H9 (cell line): ENCODE data around the gene CRIP2. TPM values are rescaled to one million over a fixed set of nuclear protein-coding genes. Genes with fewer than 3 reads are reported as not detected.

Experiments used
- DNase-seq: peaks from one replicate; pipeline ENCODE4 v3.0.0-alpha.2; 2017
- H2AFZ ChIP-seq: one replicate; pipeline ENCODE4 v1.6.1; 2013; ENCODE audit warnings: mild to moderate bottlenecking, low read length, control low read depth, moderate library complexity
- H2AK5ac ChIP-seq: 2 replicates; pipeline ENCODE4 v1.6.1; 2013; ENCODE audit warnings: low read length, control low read depth, mixed read lengths; ENCODE audit not compliant: insufficient read length
- H2BK120ac ChIP-seq: one replicate; pipeline ENCODE4 v1.6.1; 2013; ENCODE audit warnings: low read depth, mild to moderate bottlenecking, low read length, control low read depth, inconsistent platforms; ENCODE audit not compliant: poor library complexity, severe bottlenecking
- H2BK12ac ChIP-seq: 2 replicates; pipeline ENCODE4 v1.6.1; 2013; ENCODE audit warnings: low read length, control low read depth, mixed read lengths, low read depth; ENCODE audit not compliant: insufficient read length
- H2BK15ac ChIP-seq: 2 replicates; pipeline ENCODE4 v1.6.1; 2013; ENCODE audit warnings: low read depth, low read length, control low read depth
- H2BK20ac ChIP-seq: one replicate; pipeline ENCODE4 v1.6.1; 2013; ENCODE audit warnings: low read depth, mild to moderate bottlenecking, low read length, control low read depth, inconsistent platforms; ENCODE audit not compliant: poor library complexity, severe bottlenecking
- H2BK5ac ChIP-seq: 2 replicates; pipeline ENCODE4 v1.6.1; 2013; ENCODE audit warnings: low read length, control low read depth, mixed read lengths; ENCODE audit not compliant: insufficient read length
- H3K14ac ChIP-seq: 2 replicates; pipeline ENCODE4 v1.6.1; 2013; ENCODE audit warnings: low read length, control low read depth; ENCODE audit not compliant: insufficient read depth
- H3K18ac ChIP-seq: 2 replicates; pipeline ENCODE4 v1.6.1; 2013; ENCODE audit warnings: low read depth, mild to moderate bottlenecking, mixed read lengths, low read length, control low read depth; ENCODE audit not compliant: insufficient read length
- H3K23ac ChIP-seq: 2 replicates; pipeline ENCODE4 v1.6.1; 2013; ENCODE audit warnings: low read length, control low read depth, mixed read lengths, low read depth; ENCODE audit not compliant: insufficient read length
- H3K23me2 ChIP-seq: 2 replicates; pipeline ENCODE4 v1.6.1; 2013; ENCODE audit warnings: low read depth, mild to moderate bottlenecking, mixed read lengths, low read length, control low read depth; ENCODE audit not compliant: insufficient read length, poor library complexity, severe bottlenecking
- H3K27ac ChIP-seq: 2 replicates; pipeline ENCODE4 v1.5.1; 2013; ENCODE audit warnings: low read length, control low read depth, mixed read lengths, low read depth; ENCODE audit not compliant: insufficient read length
- H3K27me3 ChIP-seq: 2 replicates; pipeline ENCODE4 v1.6.1; 2013; ENCODE audit warnings: low read length, control low read depth, inconsistent platforms; ENCODE audit not compliant: insufficient read depth
- H3K4ac ChIP-seq: 2 replicates; pipeline ENCODE4 v1.6.1; 2013; ENCODE audit warnings: low read depth, mild to moderate bottlenecking, control low read depth, inconsistent platforms, low read length, moderate library complexity
- H3K4me1 ChIP-seq: 2 replicates; pipeline ENCODE4 v1.6.1; 2013; ENCODE audit warnings: low read length, control low read depth, inconsistent platforms; ENCODE audit not compliant: insufficient read depth
- H3K4me2 ChIP-seq: 2 replicates; pipeline ENCODE4 v1.6.1; 2013; ENCODE audit warnings: low read length, control low read depth, mixed read lengths; ENCODE audit not compliant: insufficient read length, insufficient read depth
- H3K56ac ChIP-seq: 2 replicates; pipeline ENCODE4 v1.6.1; 2013; ENCODE audit warnings: low read depth, mild to moderate bottlenecking, mixed read lengths, low read length, control low read depth; ENCODE audit not compliant: insufficient read length
- H3K79me1 ChIP-seq: 2 replicates; pipeline ENCODE4 v1.6.1; 2013; ENCODE audit warnings: low read depth, mild to moderate bottlenecking, moderate library complexity, low read length, control low read depth, inconsistent platforms; ENCODE audit not compliant: insufficient read depth, poor library complexity, severe bottlenecking
- H3K79me2 ChIP-seq: 2 replicates; pipeline ENCODE4 v1.6.1; 2013; ENCODE audit warnings: low read length, control low read depth, inconsistent platforms; ENCODE audit not compliant: insufficient read depth
- H3K9ac ChIP-seq: 2 replicates; pipeline ENCODE4 v1.6.1; 2013; ENCODE audit warnings: low read length, control low read depth, mixed read lengths; ENCODE audit not compliant: insufficient read length; ENCODE audit errors: extremely low read depth
- H3K9me3 ChIP-seq: one replicate; pipeline ENCODE4 v1.6.1; 2013; ENCODE audit warnings: low read depth, low read length, inconsistent platforms; ENCODE audit not compliant: control insufficient read depth
- H3T11ph ChIP-seq: one replicate; pipeline ENCODE4 v1.6.1; 2013; ENCODE audit warnings: mild to moderate bottlenecking, low read length, control low read depth, inconsistent platforms
- H4K20me1 ChIP-seq: one replicate; pipeline ENCODE4 v1.6.1; 2013; ENCODE audit not compliant: control insufficient read depth, insufficient read length, insufficient read depth
- H4K5ac ChIP-seq: 2 replicates; pipeline ENCODE4 v1.6.1; 2013; ENCODE audit warnings: low read depth, mild to moderate bottlenecking, mixed read lengths, low read length, control low read depth; ENCODE audit not compliant: insufficient read length
- H4K8ac ChIP-seq: replicated peaks from 2 replicates; pipeline ENCODE4 v1.6.1; 2013; ENCODE audit warnings: low read length, control low read depth, mixed read lengths, low read depth; ENCODE audit not compliant: insufficient read length
- H4K91ac ChIP-seq: 2 replicates; pipeline ENCODE4 v1.6.1; 2013; ENCODE audit warnings: low read depth, mild to moderate bottlenecking, moderate library complexity, mixed read lengths, low read length, control low read depth; ENCODE audit not compliant: insufficient read length
- H3K27ac Mint-ChIP-seq, 3 experiments: 2 replicates in 2 of 3; 3 replicates in 1 of 3; pipeline ENCODE4 v1.8.0; 2020 to 2021; ENCODE audit warnings: mixed read lengths in 3 of 3, mild to moderate bottlenecking in 1 of 3, moderate library complexity in 1 of 3
- H3K27me3 Mint-ChIP-seq: 2 replicates; pipeline ENCODE4 v1.8.0; 2021; ENCODE audit warnings: low read depth, mild to moderate bottlenecking, moderate library complexity, mixed read lengths
- H3K36me3 Mint-ChIP-seq, 3 experiments: 2 replicates in 2 of 3; 3 replicates in 1 of 3; pipeline ENCODE4 v1.8.0; 2020 to 2021; ENCODE audit warnings: low read depth in 3 of 3, mixed read lengths in 3 of 3; ENCODE audit not compliant: insufficient read depth in 1 of 3
- H3K4me1 Mint-ChIP-seq, 2 experiments: 2 replicates each; pipeline ENCODE4 v1.8.0; 2020; ENCODE audit warnings: mixed read lengths in 2 of 2
- H3K4me3 Mint-ChIP-seq, 2 experiments: 2 replicates in 1 of 2; 3 replicates in 1 of 2; pipeline ENCODE4 v1.8.0; 2020 to 2021; ENCODE audit warnings: mild to moderate bottlenecking in 2 of 2, mixed read lengths in 2 of 2, moderate library complexity in 1 of 2
- H3K9me3 Mint-ChIP-seq, 2 experiments: 2 replicates in 1 of 2; 3 replicates in 1 of 2; pipeline ENCODE4 v1.8.0; 2020; ENCODE audit warnings: mild to moderate bottlenecking in 2 of 2, mixed read lengths in 2 of 2, moderate library complexity in 1 of 2
- WGBS: extraction: QIAGEN DNeasy Blood & Tissue Kit; methylation state at CpG from one replicate; pipeline ENCODE4 v1.1.7; 2013; ENCODE audit warnings: missing lambda C conversion rate, low lambda C conversion rate, mixed read lengths; ENCODE audit not compliant: insufficient read length; ENCODE audit errors: extremely low coverage; 5-methylcytosine and 5-hydroxymethylcytosine counted together
- total RNA-seq: library from RNA; stranded (reverse); gene quantifications from 2 replicates; pipeline ENCODE4 v1.2.1, GENCODE V29; 2021
- TF ChIP-seq, protein P1 (sequence below): fragments of 200-600 bp; sonication (generic); conservative IDR thresholded peaks from 3 replicates; pipeline ENCODE4 v1.8.0; 2021; ENCODE audit warnings: antibody characterized with exemption, mild to moderate bottlenecking

Gene CRIP2
- total RNA-seq, 1 experiment from 2014 or later, result 5.7 TPM

DNA sequence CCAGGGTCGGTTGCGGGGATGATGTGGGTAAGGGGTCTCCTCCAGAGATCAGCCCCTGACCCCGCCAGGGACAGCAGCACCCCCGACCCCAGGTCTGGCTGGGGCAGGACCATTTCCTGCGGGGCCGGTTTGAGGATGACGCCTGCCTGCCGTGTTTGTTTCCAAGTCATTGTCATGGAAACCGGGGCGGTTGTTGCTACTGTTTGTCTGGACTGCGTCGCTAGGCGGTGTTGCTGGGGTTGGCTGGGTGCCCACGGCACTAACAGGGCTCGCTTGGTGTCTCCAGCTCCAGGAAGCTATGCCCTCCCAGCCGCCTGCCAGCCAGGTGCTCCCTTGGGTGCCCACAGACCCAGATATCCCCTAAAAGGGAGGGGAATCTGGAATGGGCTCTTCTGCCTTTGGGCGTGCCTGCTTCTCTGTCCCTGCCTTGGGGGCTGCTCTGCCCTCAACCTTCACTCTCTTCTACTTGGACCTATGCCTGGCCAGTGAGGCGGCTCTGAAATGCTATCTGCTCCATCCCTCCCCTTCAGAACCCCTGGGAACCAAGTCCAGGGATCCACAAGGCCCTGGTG lies 7.4 kb downstream of the CRIP2 start:
- WGBS, result no CpG with 5 or more reads among the region's 18 CpGs
- Histone ChIP-seq H2BK5ac (no peak overlapping the region), H3K23ac (no peak overlapping the region), H3K4ac (peak overlapping the region; percentile 93), H4K91ac (peak overlapping the region; percentile 86), H2BK20ac (no peak overlapping the region), H2AK5ac (no peak overlapping the region), H3K4me2 (no peak overlapping the region), H3T11ph (peak overlapping the region; percentile 71), H4K5ac (peak overlapping the region; percentile 47), H3K9me3 (no peaks in the 10 kb centered on the region), H3K4me1 (no peaks in the 10 kb centered on the region), H4K20me1 (no peaks in the 10 kb centered on the region), H2BK15ac (no peak overlapping the region), H3K9ac (no peak overlapping the region), H3K14ac (peak overlapping the region; percentile 96), H3K56ac (no peak overlapping the region), H3K79me2 (no peaks in the 10 kb centered on the region), H3K18ac (peak overlapping the region; percentile 91), H4K8ac (no peak overlapping the region), H2AFZ (no peak overlapping the region), H3K23me2 (peaks cover 5% of the 10 kb centered on the region), H3K27ac (no peak overlapping the region), H2BK12ac (peak overlapping the region; percentile 59), H2BK120ac (peak overlapping the region; percentile 84), H3K27me3 (peaks cover 35% of the 10 kb centered on the region), H3K79me1 (no peaks in the 10 kb centered on the region)
- peak overlapping the region in 2 of 3 experiments; percentile 73 to 98; a peak in 3 of 7 replicates for H3K27ac Mint-ChIP-seq
- H3K9me3 Mint-ChIP-seq, result peaks cover 0 to 3% of the 10 kb centered on the region in 2 experiments; a peak in 1 of 5 replicates
- TF ChIP-seq, protein P1, sequence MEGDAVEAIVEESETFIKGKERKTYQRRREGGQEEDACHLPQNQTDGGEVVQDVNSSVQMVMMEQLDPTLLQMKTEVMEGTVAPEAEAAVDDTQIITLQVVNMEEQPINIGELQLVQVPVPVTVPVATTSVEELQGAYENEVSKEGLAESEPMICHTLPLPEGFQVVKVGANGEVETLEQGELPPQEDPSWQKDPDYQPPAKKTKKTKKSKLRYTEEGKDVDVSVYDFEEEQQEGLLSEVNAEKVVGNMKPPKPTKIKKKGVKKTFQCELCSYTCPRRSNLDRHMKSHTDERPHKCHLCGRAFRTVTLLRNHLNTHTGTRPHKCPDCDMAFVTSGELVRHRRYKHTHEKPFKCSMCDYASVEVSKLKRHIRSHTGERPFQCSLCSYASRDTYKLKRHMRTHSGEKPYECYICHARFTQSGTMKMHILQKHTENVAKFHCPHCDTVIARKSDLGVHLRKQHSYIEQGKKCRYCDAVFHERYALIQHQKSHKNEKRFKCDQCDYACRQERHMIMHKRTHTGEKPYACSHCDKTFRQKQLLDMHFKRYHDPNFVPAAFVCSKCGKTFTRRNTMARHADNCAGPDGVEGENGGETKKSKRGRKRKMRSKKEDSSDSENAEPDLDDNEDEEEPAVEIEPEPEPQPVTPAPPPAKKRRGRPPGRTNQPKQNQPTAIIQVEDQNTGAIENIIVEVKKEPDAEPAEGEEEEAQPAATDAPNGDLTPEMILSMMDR, result peak; percentile 33; the same call in 2 of the 3 replicates
- H3K4me1 Mint-ChIP-seq, result peaks cover 11 to 33% of the 10 kb centered on the region in 2 experiments
- H3K27me3 Mint-ChIP-seq, result peaks cover 87% of the 10 kb centered on the region
- peak overlapping the region; percentile 44 to 71 for H3K4me3 Mint-ChIP-seq
- H3K36me3 Mint-ChIP-seq, result no peaks in the 10 kb centered on the region
- peak; percentile 92 for DNase-seq
